Bronchial smooth muscle cell (primary cell): ENCODE measurements around the gene BMP4. TPM values are rescaled to one million over a fixed set of nuclear protein-coding genes. Genes with fewer than 3 reads are reported as not detected.

Source experiments
- total RNA-seq: library from RNA; depleted of rRNA; stranded (reverse); fragments of >200 nt; gene quantifications from 2 replicates; pipeline ENCODE4 v1.2.1, GENCODE V29; 2014

BMP4 gene
- 1.1 and 7.6 TPM in 2 replicates for total RNA-seq

GRCh38 chr14:53956427-53957201 lies at the start of gene BMP4:
Gene BMP4, minus strand, starts transcription at chr14:53956825. Its CDS starts 4,603 bp downstream, at chr14:53952222.

